HEK293T (cell line): Measurements from ENCODE around the gene UBE2C.

Source experiments
- ARNT ChIP-seq: fragments of 450-650 bp; IDR thresholded peaks from 2 replicates; pipeline ENCODE4 v1.6.1; 2017; ENCODE audit warnings: mild to moderate bottlenecking
- BHLHE40 ChIP-seq: fragments of 450-650 bp; IDR thresholded peaks from 2 replicates; pipeline ENCODE4 v1.6.1; 2016; ENCODE audit warnings: mild to moderate bottlenecking, moderate library complexity, borderline replicate concordance
- CTBP1 ChIP-seq: fragments of 450-650 bp; IDR thresholded peaks from 2 replicates; pipeline ENCODE4 v1.6.1; 2016; ENCODE audit warnings: borderline replicate concordance
- ELF4 ChIP-seq: fragments of 450-650 bp; IDR thresholded peaks from 2 replicates; pipeline ENCODE4 v1.6.1; 2017; ENCODE audit warnings: antibody characterized with exemption
- FOXA1 ChIP-seq: fragments of 450-650 bp; IDR thresholded peaks from 2 replicates; pipeline ENCODE4 v1.6.1; 2016; ENCODE audit warnings: mild to moderate bottlenecking
- FOXK2 ChIP-seq: fragments of 450-650 bp; IDR thresholded peaks from 2 replicates; pipeline ENCODE4 v1.6.1; 2016; ENCODE audit warnings: mild to moderate bottlenecking
- FOXM1 ChIP-seq: fragments of 450-650 bp; IDR thresholded peaks from 2 replicates; pipeline ENCODE4 v1.6.1; 2017; ENCODE audit warnings: mild to moderate bottlenecking, borderline replicate concordance
- HDGF ChIP-seq: fragments of 450-650 bp; IDR thresholded peaks from 2 replicates; pipeline ENCODE4 v1.6.1; 2017; ENCODE audit warnings: antibody characterized with exemption, borderline replicate concordance
- L3MBTL2 ChIP-seq: fragments of 450-650 bp; conservative IDR thresholded peaks from 2 replicates; pipeline ENCODE4 v1.6.1; 2016; ENCODE audit warnings: mild to moderate bottlenecking
- LEF1 ChIP-seq: fragments of 450-650 bp; IDR thresholded peaks from 2 replicates; pipeline ENCODE4 v1.6.1; 2017; ENCODE audit warnings: mild to moderate bottlenecking, borderline replicate concordance
- NFRKB ChIP-seq: fragments of 450-650 bp; IDR thresholded peaks from 2 replicates; pipeline ENCODE4 v1.6.1; 2016; ENCODE audit warnings: mild to moderate bottlenecking, moderate library complexity
- SP1 ChIP-seq: fragments of 450-650 bp; IDR thresholded peaks from 2 replicates; pipeline ENCODE4 v1.6.1; 2017
- TARDBP ChIP-seq: fragments of 450-650 bp; IDR thresholded peaks from 2 replicates; pipeline ENCODE4 v1.6.1; 2016
- TF ChIP-seq, protein P1 (sequence below): fragments of 450-650 bp; IDR thresholded peaks from 2 replicates; pipeline ENCODE4 v1.6.1; 2016

DNA sequence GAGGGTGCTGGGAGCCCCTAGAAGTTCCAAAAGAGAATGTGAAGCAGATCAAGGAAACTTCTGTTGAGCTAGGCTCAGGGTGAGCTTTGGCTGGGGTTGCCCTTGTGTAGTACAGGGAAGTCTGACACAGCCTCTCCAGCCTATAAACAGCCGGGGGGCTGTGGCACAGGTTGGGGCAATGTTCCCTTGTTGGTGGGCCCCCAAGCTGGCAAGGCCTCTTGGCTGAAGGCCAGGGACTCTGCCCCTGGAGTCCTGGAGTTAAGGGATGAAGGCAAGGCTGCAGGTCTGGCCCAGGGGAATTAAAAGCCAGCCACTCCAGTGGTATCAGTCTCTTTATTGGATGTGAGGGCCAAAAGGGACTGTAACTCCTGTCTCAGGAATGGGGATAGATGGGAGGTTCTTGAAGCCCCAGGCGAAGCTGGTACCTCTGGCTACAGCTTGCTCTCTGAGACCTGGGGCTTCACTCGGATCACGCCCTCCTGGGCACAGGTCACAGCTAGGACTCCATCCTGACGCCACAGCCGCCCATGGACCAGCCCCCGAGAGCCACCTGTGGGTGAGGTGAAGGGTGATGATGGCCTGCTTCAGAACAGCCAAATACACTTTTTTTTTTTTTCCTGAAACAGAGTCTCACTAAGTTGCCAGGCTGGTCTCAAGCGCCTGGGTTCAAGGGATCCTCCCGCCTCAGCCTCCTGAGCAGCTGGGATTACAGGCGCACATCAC lies 29.1 kb downstream of the UBE2C start:
- no peak for TF ChIP-seq CTBP1
- TF ChIP-seq L3MBTL2 = no peak
- no peak for TF ChIP-seq ELF4
- TF ChIP-seq, protein P1, sequence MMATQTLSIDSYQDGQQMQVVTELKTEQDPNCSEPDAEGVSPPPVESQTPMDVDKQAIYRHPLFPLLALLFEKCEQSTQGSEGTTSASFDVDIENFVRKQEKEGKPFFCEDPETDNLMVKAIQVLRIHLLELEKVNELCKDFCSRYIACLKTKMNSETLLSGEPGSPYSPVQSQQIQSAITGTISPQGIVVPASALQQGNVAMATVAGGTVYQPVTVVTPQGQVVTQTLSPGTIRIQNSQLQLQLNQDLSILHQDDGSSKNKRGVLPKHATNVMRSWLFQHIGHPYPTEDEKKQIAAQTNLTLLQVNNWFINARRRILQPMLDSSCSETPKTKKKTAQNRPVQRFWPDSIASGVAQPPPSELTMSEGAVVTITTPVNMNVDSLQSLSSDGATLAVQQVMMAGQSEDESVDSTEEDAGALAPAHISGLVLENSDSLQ = no peak
- TF ChIP-seq ARNT = no peak
- no peak for TF ChIP-seq BHLHE40
- no peak for TF ChIP-seq LEF1
- no peak for TF ChIP-seq HDGF
- no peak for TF ChIP-seq FOXK2
- TF ChIP-seq TARDBP = no peak
- no peak for TF ChIP-seq FOXA1
- no peak for TF ChIP-seq SP1
- TF ChIP-seq FOXM1 = no peak
- no peak for TF ChIP-seq NFRKB
